ENCODE measurements around the gene CPPED1.

The CPPED1 gene

DNA sequence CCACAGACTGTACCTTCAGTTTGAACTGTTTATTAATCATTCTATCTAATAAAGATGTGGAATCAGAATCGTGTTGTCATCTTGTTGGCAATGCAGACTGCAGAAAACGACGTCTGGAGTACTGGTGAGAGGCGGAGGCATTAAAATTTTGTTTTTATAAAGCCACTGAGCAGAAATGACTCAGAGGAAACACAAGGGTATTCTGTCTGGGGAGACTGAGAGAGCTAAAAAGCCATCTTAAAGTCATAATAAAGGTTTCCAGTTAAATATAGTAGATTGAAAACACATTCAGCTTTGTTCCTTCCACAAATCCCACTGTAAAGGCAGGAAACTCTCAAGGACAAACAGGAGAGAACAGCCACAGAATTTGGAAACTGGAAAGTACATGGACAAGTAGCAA, 74.2 kb downstream of the CPPED1 start:
- DNase-seq: no peak

GRCh38 chr16:12728469-12728868, 75.2 kb downstream of the CPPED1 start:
- DNase-seq: no peak

GRCh38 chr16:12724226-12724625, 79.5 kb downstream of the CPPED1 start:
- no peak for DNase-seq

DNA sequence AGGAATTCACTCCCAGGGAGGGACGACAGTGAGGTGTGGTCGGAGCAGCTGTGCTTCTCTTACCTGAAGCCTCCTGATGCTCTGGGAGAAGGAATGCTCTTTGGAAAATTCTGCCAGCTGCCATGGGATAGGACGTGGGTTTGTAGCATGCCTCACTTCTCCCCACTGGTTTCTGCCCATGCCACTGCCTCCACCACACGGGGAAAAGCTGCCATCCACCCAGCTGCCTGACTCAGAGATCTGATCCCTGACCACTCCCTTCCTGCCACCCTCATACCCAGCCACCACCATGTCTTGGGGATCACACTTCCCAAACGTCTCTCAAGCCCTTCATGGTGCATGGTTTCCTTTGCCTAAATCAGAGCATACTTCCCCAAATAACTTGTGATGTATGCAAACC, 80.0 kb downstream of the CPPED1 start:
- DNase-seq: no peak

GRCh38 chr16:12721841-12722421, 81.8 kb downstream of the CPPED1 start:
- no peak for DNase-seq

DNA sequence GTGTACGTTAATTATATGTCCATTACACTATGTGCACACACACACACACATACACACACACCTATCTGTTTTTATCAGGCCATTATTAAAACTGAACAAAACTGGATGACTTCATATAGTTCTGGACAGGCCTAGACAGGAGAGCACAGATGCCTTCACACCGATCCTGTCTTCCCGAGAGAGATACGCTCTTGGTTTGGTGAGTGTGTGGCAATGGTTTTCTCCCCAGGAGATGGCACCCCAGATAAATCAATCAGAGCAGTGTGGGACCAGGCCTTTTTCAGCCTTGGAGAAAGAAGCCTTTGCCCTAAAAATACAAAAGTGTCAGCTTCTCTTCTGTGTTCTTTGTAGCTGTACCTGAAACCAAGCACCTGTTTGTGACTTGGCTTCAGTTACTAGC, 83.7 kb downstream of the CPPED1 start:
- DNase-seq: no peak

DNA sequence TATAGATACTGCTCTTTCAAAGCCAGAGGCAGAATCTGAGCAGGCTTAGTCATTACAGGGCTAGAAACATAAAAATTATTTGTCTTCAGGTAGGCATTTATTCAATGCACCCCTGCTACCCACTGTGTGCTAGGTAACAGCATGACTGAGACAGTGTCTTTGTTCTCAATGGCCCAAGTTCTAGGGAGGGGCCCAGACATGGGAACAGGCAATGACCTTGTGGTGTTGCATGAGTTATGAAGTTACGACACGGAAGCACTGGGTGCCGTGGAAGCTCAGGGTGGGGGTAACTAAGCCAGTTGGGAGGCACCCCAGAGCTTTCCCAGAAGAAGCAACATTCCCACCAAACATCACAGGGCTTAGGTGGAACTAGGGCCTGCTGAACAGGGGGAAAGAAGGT, 87.0 kb downstream of the CPPED1 start:
- no peak for DNase-seq

GRCh38 chr16:12709807-12710206, 93.9 kb downstream of the CPPED1 start:
- DNase-seq: no peak

- DNase-seq: no peak
Observed at GRCh38 chr16:12708266-12708665, 95.4 kb downstream of the CPPED1 start.

DNA sequence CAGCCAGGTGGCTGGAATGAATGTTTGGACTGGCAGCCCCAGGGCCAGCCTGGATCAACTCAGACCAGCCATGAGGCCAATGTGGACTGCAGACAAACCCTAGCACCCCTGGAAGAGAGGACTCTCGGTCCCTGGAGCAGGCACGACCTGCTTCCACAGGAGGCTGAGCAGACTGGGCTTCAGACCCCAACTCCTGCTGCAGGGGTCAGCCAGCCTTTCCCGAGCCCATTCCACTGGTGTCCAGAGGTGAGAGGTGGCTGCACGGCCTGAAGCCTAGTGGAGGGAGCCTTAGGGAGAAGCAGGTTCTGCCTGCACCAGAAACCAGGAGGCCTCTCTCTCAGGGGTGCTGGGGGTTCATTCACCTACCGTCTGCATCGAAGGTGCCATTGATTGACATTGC, 97.1 kb downstream of the CPPED1 start:
- no peak for DNase-seq

- no peak for DNase-seq
Observed at GRCh38 chr16:12704492-12705111, 99.1 kb downstream of the CPPED1 start.

GRCh38 chr16:12703935-12704334, 99.8 kb downstream of the CPPED1 start:
- no peak for DNase-seq

DNA sequence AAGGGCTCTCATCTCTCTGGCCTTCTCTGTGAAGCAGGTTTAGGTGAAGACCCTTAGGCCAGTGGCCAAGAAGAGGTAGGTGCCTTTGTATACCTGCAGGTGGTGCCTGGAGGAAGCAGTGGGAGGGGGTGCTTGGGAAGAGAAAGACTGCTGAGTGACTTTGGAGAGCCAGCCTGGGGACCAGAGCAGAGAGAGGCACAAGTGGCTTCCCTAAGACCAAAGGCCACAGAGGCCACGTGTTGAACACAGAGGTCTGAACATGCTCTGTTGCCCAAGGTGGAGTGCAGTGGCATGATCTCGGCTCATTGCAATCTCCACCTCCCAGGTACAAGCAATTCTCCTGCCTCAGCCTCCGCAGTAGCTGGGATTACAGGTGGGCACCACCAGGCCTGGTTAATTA, 103.5 kb downstream of the CPPED1 start:
- DNase-seq: no peak

DNA sequence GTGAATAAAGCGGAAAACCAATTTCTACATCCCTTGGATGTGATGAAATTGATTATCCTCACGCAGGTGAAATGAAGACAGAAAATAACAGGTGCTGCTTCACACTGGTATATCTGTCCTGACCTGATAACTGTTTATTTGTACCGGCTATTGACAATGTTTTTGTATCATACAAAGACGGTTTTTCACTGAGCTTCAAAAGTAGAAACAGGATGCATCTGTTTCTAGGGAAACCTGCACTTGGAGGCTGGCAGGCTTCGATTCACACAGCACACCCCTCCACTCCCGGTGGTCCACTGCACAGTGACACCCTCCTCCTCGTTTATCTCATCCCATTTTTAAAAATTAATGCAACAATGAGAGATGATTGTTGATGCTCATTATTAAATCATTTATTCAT, 104.5 kb downstream of the CPPED1 start:
- DNase-seq: no peak

- DNase-seq: no peak
Observed at GRCh38 chr16:12697437-12697836, 106.2 kb downstream of the CPPED1 start.

GRCh38 chr16:12695454-12695853, 108.2 kb downstream of the CPPED1 start:
- no peak for DNase-seq

DNA sequence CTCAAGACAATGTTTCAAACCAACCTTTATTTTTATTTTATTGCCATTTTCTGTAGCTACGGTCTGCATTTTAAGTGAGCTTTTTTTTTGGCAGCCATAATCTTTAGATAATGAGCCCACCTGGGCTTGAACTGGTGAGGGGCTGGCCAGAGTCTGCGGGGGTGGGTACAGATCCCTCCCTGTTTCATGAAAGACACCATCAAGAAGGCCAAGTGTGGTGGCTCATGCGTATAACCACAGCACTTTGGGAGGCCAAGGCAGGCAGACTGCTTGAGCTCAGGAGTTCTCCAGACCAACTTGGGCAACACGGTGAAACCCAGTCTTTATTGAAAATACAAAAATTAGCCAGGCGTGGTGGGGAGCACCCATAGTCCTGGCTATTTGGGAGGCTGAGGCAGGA, 113.7 kb downstream of the CPPED1 start:
- DNase-seq: no peak

DNA sequence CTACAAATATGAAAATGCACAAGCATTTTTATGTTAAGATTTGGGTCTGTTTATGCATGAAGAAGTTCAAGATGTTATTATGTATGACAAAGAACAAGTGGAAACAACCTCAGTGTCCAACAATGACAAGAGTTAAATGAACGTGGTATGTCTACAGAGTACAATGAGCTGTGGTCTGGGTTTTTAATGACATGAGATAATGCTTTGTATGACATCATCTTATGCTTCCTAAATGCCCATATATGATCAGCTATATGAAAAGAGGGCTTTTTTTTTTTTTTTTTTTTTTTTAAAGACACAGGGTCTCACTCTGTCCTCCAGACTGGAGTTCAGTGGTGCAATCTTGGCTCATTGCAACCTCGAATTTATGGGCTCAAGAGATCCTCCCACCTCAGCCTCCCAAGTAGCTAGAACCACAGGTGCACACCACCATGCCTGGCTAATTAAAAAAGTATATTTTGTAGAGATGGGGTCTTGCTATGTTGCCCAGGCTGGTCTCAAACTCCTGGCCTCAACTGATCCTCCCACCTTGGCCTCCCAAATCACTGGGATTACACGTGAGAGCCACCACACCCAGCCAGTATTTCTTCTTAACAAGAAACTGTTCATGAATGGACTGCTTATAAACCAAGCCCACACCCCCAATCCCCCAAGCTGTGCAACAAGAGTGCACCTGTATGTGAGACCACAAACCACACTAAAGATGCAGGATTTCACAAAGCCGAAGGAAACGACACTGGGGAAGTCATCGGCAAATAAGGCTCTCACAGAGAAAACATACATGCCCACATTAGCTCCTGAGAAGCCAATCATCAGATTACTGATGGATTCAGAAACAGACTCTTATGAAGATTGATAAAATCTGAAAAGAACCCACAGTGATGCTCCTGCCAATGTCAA, 114.5 kb downstream of the CPPED1 start:
- DNase-seq: no peak

DNA sequence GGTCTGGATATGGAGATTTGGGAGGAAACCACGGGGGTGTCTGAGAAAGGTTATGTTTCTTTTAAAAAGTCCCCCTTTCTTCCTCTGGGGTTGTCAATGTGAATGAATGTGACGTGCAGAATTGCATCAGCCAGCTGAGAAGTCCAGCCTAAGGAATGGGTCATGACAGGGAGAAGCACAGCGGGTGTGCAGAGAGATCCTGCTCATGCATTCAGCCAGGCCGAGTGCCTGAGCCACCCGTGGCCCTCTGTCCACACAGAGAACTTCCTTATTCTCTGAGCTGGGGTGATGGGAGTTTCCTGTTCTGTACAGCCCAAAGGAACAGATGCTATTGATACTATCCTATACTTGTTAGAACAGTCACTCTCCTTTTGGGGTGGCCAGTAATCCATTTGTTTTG, 117.9 kb downstream of the CPPED1 start:
- no peak for DNase-seq

- DNase-seq: no peak
Observed at GRCh38 chr16:12682432-12683165, 121.1 kb downstream of the CPPED1 start.

DNA sequence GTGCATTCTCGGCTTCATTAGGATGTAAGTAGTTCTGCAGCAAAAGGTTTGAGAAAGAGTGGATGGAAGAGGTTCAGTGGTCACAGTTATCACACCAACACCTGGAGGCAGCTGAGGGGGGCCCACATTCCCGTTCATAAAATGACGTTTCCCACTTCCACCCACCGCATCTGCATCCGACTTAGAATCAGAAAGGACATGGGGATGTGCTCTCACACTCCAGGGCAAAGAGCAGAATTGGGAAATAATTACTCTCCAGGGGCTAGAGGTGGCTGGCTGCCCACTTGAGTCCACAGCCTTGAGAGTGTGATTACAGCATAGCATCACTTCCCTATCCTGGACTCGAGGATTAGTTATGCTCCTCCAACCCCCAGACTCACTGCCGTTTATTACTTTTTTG, 122.0 kb downstream of the CPPED1 start:
- no peak for DNase-seq

DNA sequence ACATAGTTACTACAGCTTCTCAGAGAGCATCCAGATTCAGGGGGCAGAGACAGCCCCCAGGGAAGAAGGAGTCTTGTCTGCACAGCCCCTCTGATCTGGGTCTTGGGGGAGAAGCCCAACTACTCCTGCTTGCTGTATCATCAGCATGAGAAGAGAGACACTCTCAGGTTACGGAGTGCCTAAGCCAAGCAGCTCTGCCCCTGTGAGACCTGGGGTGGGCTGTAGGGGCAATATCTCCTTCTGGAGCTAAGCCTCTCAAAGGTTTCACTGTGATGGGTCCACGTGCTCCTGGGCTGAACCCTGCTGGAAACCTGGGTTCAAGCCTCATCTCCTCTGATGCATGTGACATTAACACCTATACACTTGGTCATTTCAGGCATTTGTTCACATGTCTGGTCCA, 123.2 kb downstream of the CPPED1 start:
- DNase-seq: no peak

- DNase-seq: no peak
Observed at GRCh38 chr16:12679660-12680272, 123.9 kb downstream of the CPPED1 start.

All from stimulated activated CD4-positive, alpha-beta T cell treated with anti-CD3 and anti-CD28 coated beads, Interleukin-1b, Interleukin-23, amount 100 ng/mL, for 48 hours (primary cell).